HEK293 (cell line): Measurements from ENCODE around the gene RBM39.

ENCODE experiments used
- GLI2 ChIP-seq: fragments of 450-650 bp; formaldehyde crosslinking; IDR thresholded peaks from 2 replicates; pipeline ENCODE4; 2017; ENCODE audit warnings: missing biosample characterization, missing genetic modification characterization, low read depth, borderline replicate concordance
- MEIS1 ChIP-seq: sonication (generic); formaldehyde crosslinking; IDR thresholded peaks from 2 replicates; pipeline ENCODE4 v1.8.1; 2022; ENCODE audit warnings: missing genetic modification reagents, mild to moderate bottlenecking, borderline replicate concordance
- ZFP37 ChIP-seq: fragments of 450-650 bp; formaldehyde crosslinking; IDR thresholded peaks from 2 replicates; pipeline ENCODE4 v1.5.1; 2016; ENCODE audit warnings: missing biosample characterization, missing genetic modification characterization
- ZFP41 ChIP-seq: fragments of 450-650 bp; formaldehyde crosslinking; IDR thresholded peaks from 2 replicates; pipeline ENCODE4 v1.5.1; 2016; ENCODE audit warnings: missing biosample characterization, missing genetic modification characterization, borderline replicate concordance
- ZIC2 ChIP-seq: fragments of 450-650 bp; formaldehyde crosslinking; IDR thresholded peaks from 2 replicates; pipeline ENCODE4 v1.5.1; 2016; ENCODE audit warnings: missing biosample characterization, missing genetic modification characterization
- ZNF112 ChIP-seq: fragments of 450-650 bp; formaldehyde crosslinking; IDR thresholded peaks from 2 replicates; pipeline ENCODE4 v1.5.0; 2017; ENCODE audit warnings: missing biosample characterization, missing genetic modification characterization
- ZNF121 ChIP-seq: fragments of 450-650 bp; formaldehyde crosslinking; IDR thresholded peaks from 2 replicates; pipeline ENCODE4 v1.5.1; 2016; ENCODE audit warnings: missing biosample characterization, missing genetic modification characterization
- ZNF175 ChIP-seq: fragments of 450-650 bp; formaldehyde crosslinking; IDR thresholded peaks from 2 replicates; pipeline ENCODE4 v1.5.1; 2016; ENCODE audit warnings: missing biosample characterization, missing genetic modification characterization
- ZNF19 ChIP-seq: fragments of 450-650 bp; formaldehyde crosslinking; IDR thresholded peaks from 2 replicates; pipeline ENCODE4; 2016; ENCODE audit warnings: missing biosample characterization, missing genetic modification characterization, low read depth
- ZNF274 ChIP-seq, 2 experiments: fragments of 200-500 bp in 1 of 2; fragments of 450-650 bp in 1 of 2; sonication (Bioruptor generic) in 1 of 2; formaldehyde crosslinking in 1 of 2; IDR thresholded peaks; 2 replicates each; pipeline versions ENCODE4 v1.5.1 to v1.6.1; 2014 to 2016; ENCODE audit warnings: borderline replicate concordance in 1 of 2, inconsistent platforms in 1 of 2, low read length in 1 of 2, missing biosample characterization in 1 of 2, missing genetic modification characterization in 1 of 2
- ZNF311 ChIP-seq: fragments of 450-650 bp; formaldehyde crosslinking; IDR thresholded peaks from 2 replicates; pipeline ENCODE4 v1.5.1; 2017; ENCODE audit warnings: missing biosample characterization, missing genetic modification characterization, borderline replicate concordance
- ZNF530 ChIP-seq: fragments of 450-650 bp; formaldehyde crosslinking; IDR thresholded peaks from 2 replicates; pipeline ENCODE4 v1.5.1; 2016; ENCODE audit warnings: low read depth, missing biosample characterization, missing genetic modification characterization
- ZNF558 ChIP-seq: fragments of 450-650 bp; formaldehyde crosslinking; IDR thresholded peaks from 2 replicates; pipeline ENCODE4 v1.5.1; 2016; ENCODE audit warnings: missing biosample characterization, missing genetic modification characterization
- ZNF585B ChIP-seq: fragments of 450-650 bp; formaldehyde crosslinking; IDR thresholded peaks from 2 replicates; pipeline ENCODE4 v1.5.1; 2016; ENCODE audit warnings: missing biosample characterization, missing genetic modification characterization
- ZNF654 ChIP-seq: fragments of 450-650 bp; formaldehyde crosslinking; IDR thresholded peaks from 2 replicates; pipeline ENCODE4 v1.5.1; 2016; ENCODE audit warnings: low read depth, missing biosample characterization, missing genetic modification characterization
- ZNF701 ChIP-seq: fragments of 450-650 bp; formaldehyde crosslinking; IDR thresholded peaks from 2 replicates; pipeline ENCODE4 v1.5.1; 2016; ENCODE audit warnings: missing biosample characterization, missing genetic modification characterization
- ZNF768 ChIP-seq: fragments of 450-650 bp; formaldehyde crosslinking; IDR thresholded peaks from 2 replicates; pipeline ENCODE4 v1.5.1; 2018; ENCODE audit warnings: missing biosample characterization, mild to moderate bottlenecking, missing genetic modification characterization
- ZNF785 ChIP-seq: fragments of 450-650 bp; formaldehyde crosslinking; IDR thresholded peaks from 2 replicates; pipeline ENCODE4 v1.5.1; 2016; ENCODE audit warnings: missing biosample characterization, missing genetic modification characterization
- ZNF843 ChIP-seq: fragments of 450-650 bp; formaldehyde crosslinking; IDR thresholded peaks from 2 replicates; pipeline ENCODE4 v1.5.1; 2016; ENCODE audit warnings: missing biosample characterization, missing genetic modification characterization
- TF ChIP-seq, protein P1 (sequence below): fragments of 450-650 bp; formaldehyde crosslinking; IDR thresholded peaks from 2 replicates; pipeline ENCODE4 v1.5.1; 2016; ENCODE audit warnings: missing biosample characterization, missing genetic modification characterization
- TF ChIP-seq, protein P2 (sequence below): fragments of 450-650 bp; formaldehyde crosslinking; IDR thresholded peaks from 2 replicates; pipeline ENCODE4 v1.5.1; 2016; ENCODE audit warnings: missing biosample characterization, missing genetic modification characterization
- TF ChIP-seq, protein P3 (sequence below): fragments of 450-650 bp; formaldehyde crosslinking; IDR thresholded peaks from 2 replicates; pipeline ENCODE4 v1.5.1; 2017; ENCODE audit warnings: missing biosample characterization, missing genetic modification characterization
- TF ChIP-seq, protein P4 (sequence below): fragments of 450-650 bp; IDR thresholded peaks from 2 replicates; pipeline ENCODE4 v1.5.1; 2018; ENCODE audit warnings: missing biosample characterization, missing genetic modification characterization
- TF ChIP-seq, protein P5 (sequence below): fragments of 450-650 bp; formaldehyde crosslinking; IDR thresholded peaks from 2 replicates; pipeline ENCODE4 v1.5.1; 2016; ENCODE audit warnings: missing biosample characterization, missing genetic modification characterization
- TF ChIP-seq, protein P6 (sequence below): fragments of 450-650 bp; formaldehyde crosslinking; IDR thresholded peaks from 2 replicates; pipeline ENCODE4 v1.5.1; 2016; ENCODE audit warnings: missing biosample characterization, missing genetic modification characterization

Gene RBM39

DNA sequence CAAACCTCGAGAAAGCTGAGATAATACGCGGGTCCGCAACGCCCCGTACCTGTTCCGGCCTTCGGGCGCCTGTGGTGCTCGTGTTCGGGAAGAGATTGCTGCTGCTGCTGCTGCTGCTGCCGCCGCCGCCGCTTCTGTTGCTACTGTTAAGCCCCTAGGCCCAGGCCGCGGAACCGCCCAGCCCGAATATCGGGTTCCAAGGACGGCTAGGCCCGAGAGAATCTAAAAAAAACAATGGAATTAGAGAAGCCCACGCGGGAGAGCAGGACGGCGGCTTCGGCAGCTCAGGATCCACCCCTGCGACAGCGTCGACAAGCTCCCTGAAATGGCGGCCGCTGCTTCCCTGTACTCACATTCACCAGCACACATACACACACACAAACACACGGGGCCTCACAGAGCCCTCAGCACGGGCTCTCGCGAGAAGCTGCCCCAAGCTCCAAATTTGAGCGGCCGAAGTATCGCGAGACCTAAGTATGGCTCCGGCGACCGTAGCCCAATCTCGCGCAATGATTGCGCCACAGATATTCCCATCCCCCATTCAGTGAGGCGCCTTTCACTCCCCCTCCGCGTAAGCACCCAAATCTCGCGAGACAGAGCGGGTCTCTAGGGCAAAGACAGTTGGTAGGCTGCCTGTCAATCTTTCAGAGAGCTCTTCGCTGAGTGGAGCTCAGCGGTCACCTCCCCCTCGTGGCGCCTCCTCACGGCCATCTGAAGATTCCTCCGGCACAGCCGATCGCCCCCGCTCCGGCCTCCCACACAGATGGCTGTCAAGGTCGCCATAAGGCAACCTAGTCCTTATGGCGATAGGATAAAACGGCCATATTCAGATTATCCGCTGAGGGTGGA is at the start of gene RBM39 (continued):
- TF ChIP-seq, protein P1, sequence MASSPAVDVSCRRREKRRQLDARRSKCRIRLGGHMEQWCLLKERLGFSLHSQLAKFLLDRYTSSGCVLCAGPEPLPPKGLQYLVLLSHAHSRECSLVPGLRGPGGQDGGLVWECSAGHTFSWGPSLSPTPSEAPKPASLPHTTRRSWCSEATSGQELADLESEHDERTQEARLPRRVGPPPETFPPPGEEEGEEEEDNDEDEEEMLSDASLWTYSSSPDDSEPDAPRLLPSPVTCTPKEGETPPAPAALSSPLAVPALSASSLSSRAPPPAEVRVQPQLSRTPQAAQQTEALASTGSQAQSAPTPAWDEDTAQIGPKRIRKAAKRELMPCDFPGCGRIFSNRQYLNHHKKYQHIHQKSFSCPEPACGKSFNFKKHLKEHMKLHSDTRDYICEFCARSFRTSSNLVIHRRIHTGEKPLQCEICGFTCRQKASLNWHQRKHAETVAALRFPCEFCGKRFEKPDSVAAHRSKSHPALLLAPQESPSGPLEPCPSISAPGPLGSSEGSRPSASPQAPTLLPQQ = peak; percentile 86
- TF ChIP-seq ZNF311 (no peak), ZNF112 (tag by site-specific recombination) (no peak), ZIC2 (tag by site-specific recombination) (peak; percentile 40; the same call in 1 of the 2 replicates), ZFP41 (no peak), ZNF558 (peak; percentile 65; the same call in 1 of the 2 replicates), ZNF654 (tag by site-specific recombination) (no peak), ZNF274 (IDR thresholded peaks at IDR 0.05; ENCODE audit: low read length) (no peak), ZNF274 (tag by site-specific recombination; IDR thresholded peaks at IDR 0.05; ENCODE audit: borderline replicate concordance) (no peak), ZNF175 (no peak), ZNF19 (tag by site-specific recombination) (no peak), ZNF121 (tag by site-specific recombination) (0 out of 2 replicates have a peak, but pooled peaks have one; percentile 24), ZNF530 (tag by site-specific recombination) (no peak), MEIS1 (CRISPR knock-in tag) (no peak), ZNF585B (tag by site-specific recombination) (no peak), GLI2 (tag by site-specific recombination) (no peak), ZNF843 (tag by site-specific recombination) (peak; percentile 81), ZFP37 (tag by site-specific recombination) (peak; percentile 69; the same call in 1 of the 2 replicates), ZNF785 (0 out of 2 replicates have a peak, but pooled peaks have one; percentile 31), ZNF701 (tag by site-specific recombination) (no peak), ZNF768 (tag by site-specific recombination) (no peak)
- TF ChIP-seq, protein P2, sequence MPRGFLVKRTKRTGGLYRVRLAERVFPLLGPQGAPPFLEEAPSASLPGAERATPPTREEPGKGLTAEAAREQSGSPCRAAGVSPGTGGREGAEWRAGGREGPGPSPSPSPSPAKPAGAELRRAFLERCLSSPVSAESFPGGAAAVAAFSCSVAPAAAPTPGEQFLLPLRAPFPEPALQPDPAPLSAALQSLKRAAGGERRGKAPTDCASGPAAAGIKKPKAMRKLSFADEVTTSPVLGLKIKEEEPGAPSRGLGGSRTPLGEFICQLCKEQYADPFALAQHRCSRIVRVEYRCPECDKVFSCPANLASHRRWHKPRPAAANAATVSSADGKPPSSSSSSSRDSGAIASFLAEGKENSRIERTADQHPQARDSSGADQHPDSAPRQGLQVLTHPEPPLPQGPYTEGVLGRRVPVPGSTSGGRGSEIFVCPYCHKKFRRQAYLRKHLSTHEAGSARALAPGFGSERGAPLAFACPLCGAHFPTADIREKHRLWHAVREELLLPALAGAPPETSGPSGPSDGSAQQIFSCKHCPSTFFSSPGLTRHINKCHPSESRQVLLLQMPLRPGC (tag by site-specific recombination) = peak; percentile 70
- TF ChIP-seq, protein P3, sequence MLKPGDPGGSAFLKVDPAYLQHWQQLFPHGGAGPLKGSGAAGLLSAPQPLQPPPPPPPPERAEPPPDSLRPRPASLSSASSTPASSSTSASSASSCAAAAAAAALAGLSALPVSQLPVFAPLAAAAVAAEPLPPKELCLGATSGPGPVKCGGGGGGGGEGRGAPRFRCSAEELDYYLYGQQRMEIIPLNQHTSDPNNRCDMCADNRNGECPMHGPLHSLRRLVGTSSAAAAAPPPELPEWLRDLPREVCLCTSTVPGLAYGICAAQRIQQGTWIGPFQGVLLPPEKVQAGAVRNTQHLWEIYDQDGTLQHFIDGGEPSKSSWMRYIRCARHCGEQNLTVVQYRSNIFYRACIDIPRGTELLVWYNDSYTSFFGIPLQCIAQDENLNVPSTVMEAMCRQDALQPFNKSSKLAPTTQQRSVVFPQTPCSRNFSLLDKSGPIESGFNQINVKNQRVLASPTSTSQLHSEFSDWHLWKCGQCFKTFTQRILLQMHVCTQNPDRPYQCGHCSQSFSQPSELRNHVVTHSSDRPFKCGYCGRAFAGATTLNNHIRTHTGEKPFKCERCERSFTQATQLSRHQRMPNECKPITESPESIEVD (tag by site-specific recombination) = no peak
- TF ChIP-seq, protein P4, sequence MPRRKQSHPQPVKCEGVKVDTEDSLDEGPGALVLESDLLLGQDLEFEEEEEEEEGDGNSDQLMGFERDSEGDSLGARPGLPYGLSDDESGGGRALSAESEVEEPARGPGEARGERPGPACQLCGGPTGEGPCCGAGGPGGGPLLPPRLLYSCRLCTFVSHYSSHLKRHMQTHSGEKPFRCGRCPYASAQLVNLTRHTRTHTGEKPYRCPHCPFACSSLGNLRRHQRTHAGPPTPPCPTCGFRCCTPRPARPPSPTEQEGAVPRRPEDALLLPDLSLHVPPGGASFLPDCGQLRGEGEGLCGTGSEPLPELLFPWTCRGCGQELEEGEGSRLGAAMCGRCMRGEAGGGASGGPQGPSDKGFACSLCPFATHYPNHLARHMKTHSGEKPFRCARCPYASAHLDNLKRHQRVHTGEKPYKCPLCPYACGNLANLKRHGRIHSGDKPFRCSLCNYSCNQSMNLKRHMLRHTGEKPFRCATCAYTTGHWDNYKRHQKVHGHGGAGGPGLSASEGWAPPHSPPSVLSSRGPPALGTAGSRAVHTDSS (tag by site-specific recombination) = 0 out of 2 replicates have a peak, but pooled peaks have one; percentile 27
- TF ChIP-seq, protein P5, sequence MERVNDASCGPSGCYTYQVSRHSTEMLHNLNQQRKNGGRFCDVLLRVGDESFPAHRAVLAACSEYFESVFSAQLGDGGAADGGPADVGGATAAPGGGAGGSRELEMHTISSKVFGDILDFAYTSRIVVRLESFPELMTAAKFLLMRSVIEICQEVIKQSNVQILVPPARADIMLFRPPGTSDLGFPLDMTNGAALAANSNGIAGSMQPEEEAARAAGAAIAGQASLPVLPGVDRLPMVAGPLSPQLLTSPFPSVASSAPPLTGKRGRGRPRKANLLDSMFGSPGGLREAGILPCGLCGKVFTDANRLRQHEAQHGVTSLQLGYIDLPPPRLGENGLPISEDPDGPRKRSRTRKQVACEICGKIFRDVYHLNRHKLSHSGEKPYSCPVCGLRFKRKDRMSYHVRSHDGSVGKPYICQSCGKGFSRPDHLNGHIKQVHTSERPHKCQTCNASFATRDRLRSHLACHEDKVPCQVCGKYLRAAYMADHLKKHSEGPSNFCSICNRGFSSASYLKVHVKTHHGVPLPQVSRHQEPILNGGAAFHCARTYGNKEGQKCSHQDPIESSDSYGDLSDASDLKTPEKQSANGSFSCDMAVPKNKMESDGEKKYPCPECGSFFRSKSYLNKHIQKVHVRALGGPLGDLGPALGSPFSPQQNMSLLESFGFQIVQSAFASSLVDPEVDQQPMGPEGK (tag by site-specific recombination) = peak; percentile 85
- TF ChIP-seq, protein P6, sequence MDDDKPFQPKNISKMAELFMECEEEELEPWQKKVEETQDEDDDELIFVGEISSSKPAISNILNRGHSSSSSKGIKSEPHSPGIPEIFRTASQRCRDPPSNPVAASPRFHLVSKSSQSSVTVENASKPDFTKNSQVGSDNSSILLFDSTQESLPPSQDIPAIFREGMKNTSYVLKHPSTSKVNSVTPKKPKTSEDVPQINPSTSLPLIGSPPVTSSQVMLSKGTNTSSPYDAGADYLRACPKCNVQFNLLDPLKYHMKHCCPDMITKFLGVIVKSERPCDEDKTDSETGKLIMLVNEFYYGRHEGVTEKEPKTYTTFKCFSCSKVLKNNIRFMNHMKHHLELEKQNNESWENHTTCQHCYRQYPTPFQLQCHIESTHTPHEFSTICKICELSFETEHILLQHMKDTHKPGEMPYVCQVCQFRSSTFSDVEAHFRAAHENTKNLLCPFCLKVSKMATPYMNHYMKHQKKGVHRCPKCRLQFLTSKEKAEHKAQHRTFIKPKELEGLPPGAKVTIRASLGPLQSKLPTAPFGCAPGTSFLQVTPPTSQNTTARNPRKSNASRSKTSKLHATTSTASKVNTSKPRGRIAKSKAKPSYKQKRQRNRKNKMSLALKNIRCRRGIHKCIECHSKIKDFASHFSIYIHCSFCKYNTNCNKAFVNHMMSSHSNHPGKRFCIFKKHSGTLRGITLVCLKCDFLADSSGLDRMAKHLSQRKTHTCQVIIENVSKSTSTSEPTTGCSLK (tag by site-specific recombination) = no peak
